GM12801 (cell line): ENCODE results near the gene PLEKHM2.

Source experiments
- TF ChIP-seq, protein P1 (sequence below): IDR thresholded peaks from one replicate; pipeline ENCODE4 v1.5.1; 2011; ENCODE audit warnings: control low read depth; ENCODE audit not compliant: insufficient read length; ENCODE audit errors: extremely low read depth

Gene PLEKHM2

DNA sequence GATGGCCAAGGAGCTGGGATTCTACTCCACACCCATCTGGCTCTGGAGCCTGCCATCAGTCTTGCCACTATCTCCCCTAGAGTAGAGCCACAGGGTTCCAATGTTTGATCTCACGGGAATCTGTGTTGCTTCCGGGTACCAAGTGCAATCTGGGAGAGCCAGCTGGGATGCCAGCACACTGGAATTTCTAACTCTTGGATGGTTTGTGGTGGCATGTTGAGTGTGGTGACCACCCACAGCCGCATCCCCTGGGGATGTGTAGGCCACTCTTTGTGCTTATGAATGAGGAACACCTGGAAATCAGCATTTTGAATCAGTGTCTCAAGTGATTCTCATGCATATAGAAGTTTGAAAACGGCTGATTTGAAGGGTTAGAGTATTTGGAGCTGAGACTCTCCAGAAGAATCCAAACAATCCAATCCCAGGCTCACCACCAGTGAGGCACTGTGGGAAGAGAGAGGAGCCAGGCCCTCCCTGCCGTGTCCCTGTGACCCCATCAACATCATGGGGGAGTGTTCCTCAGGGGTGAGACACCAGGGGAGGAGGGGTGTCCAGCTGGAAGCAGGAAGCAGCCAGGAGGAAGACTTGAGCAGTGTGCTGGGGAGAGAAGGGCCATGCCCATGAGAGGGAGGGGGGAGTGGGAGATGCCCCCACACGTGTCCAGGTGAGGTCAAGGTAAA lies 87.9 kb downstream of the PLEKHM2 start:
- TF ChIP-seq, protein P1, sequence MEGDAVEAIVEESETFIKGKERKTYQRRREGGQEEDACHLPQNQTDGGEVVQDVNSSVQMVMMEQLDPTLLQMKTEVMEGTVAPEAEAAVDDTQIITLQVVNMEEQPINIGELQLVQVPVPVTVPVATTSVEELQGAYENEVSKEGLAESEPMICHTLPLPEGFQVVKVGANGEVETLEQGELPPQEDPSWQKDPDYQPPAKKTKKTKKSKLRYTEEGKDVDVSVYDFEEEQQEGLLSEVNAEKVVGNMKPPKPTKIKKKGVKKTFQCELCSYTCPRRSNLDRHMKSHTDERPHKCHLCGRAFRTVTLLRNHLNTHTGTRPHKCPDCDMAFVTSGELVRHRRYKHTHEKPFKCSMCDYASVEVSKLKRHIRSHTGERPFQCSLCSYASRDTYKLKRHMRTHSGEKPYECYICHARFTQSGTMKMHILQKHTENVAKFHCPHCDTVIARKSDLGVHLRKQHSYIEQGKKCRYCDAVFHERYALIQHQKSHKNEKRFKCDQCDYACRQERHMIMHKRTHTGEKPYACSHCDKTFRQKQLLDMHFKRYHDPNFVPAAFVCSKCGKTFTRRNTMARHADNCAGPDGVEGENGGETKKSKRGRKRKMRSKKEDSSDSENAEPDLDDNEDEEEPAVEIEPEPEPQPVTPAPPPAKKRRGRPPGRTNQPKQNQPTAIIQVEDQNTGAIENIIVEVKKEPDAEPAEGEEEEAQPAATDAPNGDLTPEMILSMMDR, result no peak

DNA sequence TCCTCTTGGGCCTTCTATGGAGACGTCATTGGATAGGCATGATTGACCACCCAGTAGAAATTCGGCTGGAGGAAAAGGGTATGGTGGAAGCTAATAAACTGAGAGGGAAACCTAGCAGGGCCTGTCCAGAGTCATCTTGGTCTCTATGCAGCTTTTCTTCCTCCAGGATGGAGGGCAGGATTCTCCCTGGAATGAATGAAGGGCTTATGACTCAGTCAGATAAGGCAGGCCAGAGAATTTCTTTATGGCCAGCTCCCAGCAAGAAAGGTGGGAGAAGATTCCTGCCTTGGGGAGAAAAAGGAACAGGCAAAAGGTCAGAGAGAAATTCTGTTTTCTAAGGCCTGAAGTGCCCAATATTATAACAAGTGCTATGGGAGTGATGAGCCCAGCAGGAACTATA lies 91.6 kb downstream of the PLEKHM2 start:
- TF ChIP-seq, protein P1, result no peak

DNA sequence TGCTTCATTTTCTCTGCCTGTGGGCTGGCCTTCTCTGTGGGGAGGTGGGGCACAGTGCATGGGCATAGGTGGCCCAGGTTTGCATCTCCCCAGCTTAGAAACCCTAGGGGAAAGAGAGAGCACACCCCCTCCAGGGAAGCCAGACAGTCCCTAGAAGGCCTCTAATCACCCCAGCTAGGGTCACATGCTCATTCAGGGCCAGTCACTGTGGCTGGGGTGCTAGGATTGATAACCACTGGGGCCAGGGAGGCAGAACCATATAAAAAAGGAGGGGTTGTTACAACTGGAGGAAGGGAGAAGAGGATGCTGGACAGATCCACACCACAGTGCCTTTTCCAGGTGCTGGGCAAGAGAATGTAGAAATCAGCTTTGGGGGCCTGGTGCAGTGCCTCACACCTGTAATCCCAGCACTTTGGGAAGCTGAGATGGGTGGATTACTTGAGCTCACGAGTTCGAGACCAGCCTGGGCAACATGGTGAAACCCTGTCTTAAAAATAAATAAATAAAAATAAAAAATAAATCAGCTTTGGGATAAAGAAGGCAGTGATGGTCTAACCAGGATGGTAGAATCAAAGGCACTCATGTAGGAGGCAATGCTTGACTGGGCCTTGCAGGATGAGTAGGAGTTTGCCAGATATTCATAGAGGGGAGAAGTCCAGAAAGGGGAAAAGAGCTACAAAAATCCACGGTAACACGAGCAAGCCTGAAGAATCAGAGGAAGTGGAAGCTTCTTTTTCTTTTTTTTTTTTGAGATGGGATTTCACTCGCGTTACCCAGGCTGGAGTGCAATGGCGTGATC lies 94.0 kb downstream of the PLEKHM2 start:
- TF ChIP-seq, protein P1, result no peak
